ENCODE measurements around the gene CCL23. TPM values are rescaled to one million over a fixed set of nuclear protein-coding genes. Genes with fewer than 3 reads are reported as not detected.
"Not testable (repeated sequence)": the region's sequence is repeated elsewhere in the genome, so short reads cannot be mapped to it uniquely, and the experiment has no call there.

The CCL23 gene
- total and polyA plus RNA-seq, 7 experiments from 2014 or later = not detected

GRCh38 chr17:36027761-36028160, 10.0 kb upstream of the CCL23 start:
- Mint-ChIP-seq H3K4me1 (no peaks in the 10 kb centered on the region), H3K9me3 (peaks cover 0 to 6% (median 0%) of the 10 kb centered on the region in 11 donors), H3K27me3 (peaks cover 16 to 42% (median 26%) of the 10 kb centered on the region in 5 donors), H3K36me3 (no peaks in the 10 kb centered on the region), H3K27ac (no peak overlapping the region), H3K4me3 (no peak overlapping the region)
- Histone ChIP-seq H3K4me1 (ENCODE audit: control insufficient read depth in 2 of 2, insufficient read depth in 2 of 2, low read length in 2 of 2) (no peaks in the 10 kb centered on the region), H3K4me3 (ENCODE audit: low read length) (no peak overlapping the region), H3K27me3 (ENCODE audit: control insufficient read depth in 2 of 2, insufficient read depth in 2 of 2, low read length in 2 of 2) (no peaks in the 10 kb centered on the region), H3K27ac (ENCODE audit: low read depth, low read length) (no peak overlapping the region), H3K36me3 (ENCODE audit: control insufficient read depth in 2 of 3, insufficient read depth in 3 of 3, low read length in 3 of 3) (no peaks in the 10 kb centered on the region), H3K9me3 (ENCODE audit: control insufficient read depth in 2 of 3, low read length in 3 of 3) (no peaks in the 10 kb centered on the region)
- ChIA-PET CTCF (no interaction called here), POLR2A (no interaction called here)
- DNase-seq = no peak
- ATAC-seq = no peak
- intact Hi-C loops (cut with micrococcal nuclease) = no loop called here

GRCh38 chr17:36024106-36024869, 6.5 kb upstream of the CCL23 start:
- H3K27ac Mint-ChIP-seq = no peak overlapping the region
- H3K27me3 Mint-ChIP-seq = peaks cover 18 to 40% (median 33%) of the 10 kb centered on the region in 5 donors
- ChIA-PET CTCF (no interaction called here), POLR2A (no interaction called here)
- Histone ChIP-seq H3K4me3 (ENCODE audit: low read length) (no peak overlapping the region), H3K9me3 (ENCODE audit: control insufficient read depth in 2 of 3, low read length in 3 of 3) (no peaks in the 10 kb centered on the region), H3K4me1 (ENCODE audit: control insufficient read depth in 2 of 2, insufficient read depth in 2 of 2, low read length in 2 of 2) (no peaks in the 10 kb centered on the region), H3K27ac (ENCODE audit: low read depth, low read length) (no peak overlapping the region), H3K36me3 (ENCODE audit: control insufficient read depth in 2 of 3, insufficient read depth in 3 of 3, low read length in 3 of 3) (no peaks in the 10 kb centered on the region), H3K27me3 (ENCODE audit: control insufficient read depth in 2 of 2, insufficient read depth in 2 of 2, low read length in 2 of 2) (no peaks in the 10 kb centered on the region)
- ATAC-seq = no peak
- no peaks in the 10 kb centered on the region for H3K36me3 Mint-ChIP-seq
- peaks cover 0 to 1% (median 0%) of the 10 kb centered on the region in 7 donors for H3K4me1 Mint-ChIP-seq
- no peak overlapping the region for H3K4me3 Mint-ChIP-seq
- intact Hi-C loops (cut with micrococcal nuclease) = no loop called here
- peaks cover 0 to 4% (median 2%) of the 10 kb centered on the region in 11 donors for H3K9me3 Mint-ChIP-seq
- DNase-seq = no peak

GRCh38 chr17:36019423-36019822, 1.7 kb upstream of the CCL23 start:
- Histone ChIP-seq H3K36me3 (ENCODE audit: control insufficient read depth in 2 of 3, insufficient read depth in 3 of 3, low read length in 3 of 3) (no peaks in the 10 kb centered on the region), H3K9me3 (ENCODE audit: control insufficient read depth in 2 of 3, low read length in 3 of 3) (no peaks in the 10 kb centered on the region), H3K4me1 (ENCODE audit: control insufficient read depth in 2 of 2, insufficient read depth in 2 of 2, low read length in 2 of 2) (no peaks in the 10 kb centered on the region), H3K27me3 (ENCODE audit: control insufficient read depth in 2 of 2, insufficient read depth in 2 of 2, low read length in 2 of 2) (no peaks in the 10 kb centered on the region), H3K4me3 (ENCODE audit: low read length) (no peak overlapping the region), H3K27ac (ENCODE audit: low read depth, low read length) (no peak overlapping the region)
- CTCF ChIA-PET = no interaction called here
- peaks cover 0 to 4% (median 2%) of the 10 kb centered on the region in 11 donors for H3K9me3 Mint-ChIP-seq
- ATAC-seq (no peak), DNase-seq (no peak)
- POLR2A ChIA-PET = no interaction called here
- no peaks in the 10 kb centered on the region for H3K36me3 Mint-ChIP-seq
- H3K27me3 Mint-ChIP-seq = peaks cover 13 to 53% (median 36%) of the 10 kb centered on the region in 5 donors
- peaks cover 0 to 4% (median 0%) of the 10 kb centered on the region in 7 donors for H3K4me1 Mint-ChIP-seq
- no peak overlapping the region for H3K27ac Mint-ChIP-seq
- intact Hi-C loops (cut with micrococcal nuclease) = no loop called here
- H3K4me3 Mint-ChIP-seq = no peak overlapping the region

DNA sequence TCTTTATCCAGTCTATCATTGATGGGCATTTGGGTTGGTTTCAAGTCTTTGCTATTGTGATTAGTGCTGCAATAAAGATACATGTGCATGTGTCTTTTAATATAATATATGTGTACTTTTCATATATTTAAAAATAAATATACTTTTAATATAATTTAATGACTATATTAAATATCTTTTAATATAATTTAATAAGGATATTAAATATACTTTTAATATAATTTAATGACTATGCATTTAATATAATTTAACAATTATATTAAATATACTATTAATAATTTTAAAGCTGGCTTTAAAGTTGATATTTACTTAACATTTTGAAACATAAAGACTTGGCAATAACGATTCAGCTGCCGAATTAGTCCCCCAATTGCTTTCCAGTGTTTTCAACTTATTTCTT, 1.2 kb downstream of the CCL23 start:
- ATAC-seq (no peak), DNase-seq (no peak)
- ChIA-PET POLR2A (interaction anchor here (0.8 kb wide), 1 partner anchor 48 kb away, joined by 3 read pairs; the partner anchor contains the start of gene CCL18), CTCF (no interaction called here)
- Histone ChIP-seq H3K27me3 (ENCODE audit: control insufficient read depth in 2 of 2, insufficient read depth in 2 of 2, low read length in 2 of 2) (no peaks in the 10 kb centered on the region), H3K27ac (ENCODE audit: low read depth, low read length) (no peak overlapping the region), H3K9me3 (ENCODE audit: control insufficient read depth in 2 of 3, low read length in 3 of 3) (no peaks in the 10 kb centered on the region), H3K4me3 (ENCODE audit: low read length) (no peak overlapping the region), H3K4me1 (ENCODE audit: control insufficient read depth in 2 of 2, insufficient read depth in 2 of 2, low read length in 2 of 2) (no peaks in the 10 kb centered on the region), H3K36me3 (ENCODE audit: control insufficient read depth in 2 of 3, insufficient read depth in 3 of 3, low read length in 3 of 3) (no peaks in the 10 kb centered on the region)
- Mint-ChIP-seq H3K4me1 (peaks cover 0 to 7% (median 0%) of the 10 kb centered on the region in 7 donors), H3K36me3 (no peaks in the 10 kb centered on the region), H3K27me3 (peaks cover 23 to 48% (median 28%) of the 10 kb centered on the region in 5 donors), H3K4me3 (no peak overlapping the region), H3K9me3 (peaks cover 0 to 9% (median 0%) of the 10 kb centered on the region in 11 donors), H3K27ac (no peak overlapping the region)
- intact Hi-C loops (cut with micrococcal nuclease) = no loop called here

DNA sequence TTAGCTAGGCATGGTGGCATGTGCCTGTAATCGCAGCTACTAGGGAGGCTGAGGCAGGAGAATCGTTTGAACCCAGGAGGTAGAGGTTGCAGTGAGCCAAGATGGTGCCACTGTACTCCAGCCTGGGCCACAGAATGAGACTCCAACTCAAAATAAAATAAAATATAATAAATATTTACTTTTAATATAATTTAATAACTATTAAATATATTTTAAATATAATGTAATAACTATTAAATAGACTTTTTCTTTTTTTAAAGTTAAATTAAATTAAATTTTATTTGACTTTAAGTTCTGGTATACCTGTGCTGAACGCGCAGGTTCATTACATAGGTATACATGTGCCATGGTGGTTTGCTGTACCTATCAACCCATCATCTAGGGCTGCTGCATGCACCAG, 1.9 kb downstream of the CCL23 start:
- H3K36me3 Mint-ChIP-seq; H3K27me3 ChIP-seq (ENCODE audit: control insufficient read depth in 2 of 2, insufficient read depth in 2 of 2, low read length in 2 of 2); H3K9me3 ChIP-seq (ENCODE audit: control insufficient read depth in 2 of 3, low read length in 3 of 3); POLR2A ChIA-PET; intact Hi-C loops (cut with micrococcal nuclease); H3K4me3 ChIP-seq (ENCODE audit: low read length); CTCF ChIA-PET; H3K9me3 Mint-ChIP-seq; H3K4me1 ChIP-seq (ENCODE audit: control insufficient read depth in 2 of 2, insufficient read depth in 2 of 2, low read length in 2 of 2); ATAC-seq; H3K27ac ChIP-seq (ENCODE audit: low read depth, low read length); DNase-seq; H3K36me3 ChIP-seq (ENCODE audit: control insufficient read depth in 2 of 3, insufficient read depth in 3 of 3, low read length in 3 of 3); H3K4me3 Mint-ChIP-seq; H3K27ac Mint-ChIP-seq; H3K4me1 Mint-ChIP-seq: not testable (repeated sequence)
- peaks cover 21 to 42% (median 29%) of the 10 kb centered on the region in 5 donors for H3K27me3 Mint-ChIP-seq

- Mint-ChIP-seq H3K4me1 (peaks cover 0 to 11% (median 0%) of the 10 kb centered on the region in 7 donors), H3K27ac (no peak overlapping the region), H3K27me3 (peaks cover 18 to 33% (median 29%) of the 10 kb centered on the region in 5 donors), H3K4me3 (no peak overlapping the region), H3K9me3 (peaks cover 0 to 11% (median 3%) of the 10 kb centered on the region in 11 donors), H3K36me3 (no peaks in the 10 kb centered on the region)
- CTCF ChIA-PET = no interaction called here
- Histone ChIP-seq H3K27me3 (ENCODE audit: control insufficient read depth in 2 of 2, insufficient read depth in 2 of 2, low read length in 2 of 2) (no peaks in the 10 kb centered on the region), H3K36me3 (ENCODE audit: control insufficient read depth in 2 of 3, insufficient read depth in 3 of 3, low read length in 3 of 3) (no peaks in the 10 kb centered on the region), H3K9me3 (ENCODE audit: control insufficient read depth in 2 of 3, low read length in 3 of 3) (no peaks in the 10 kb centered on the region), H3K4me1 (ENCODE audit: control insufficient read depth in 2 of 2, insufficient read depth in 2 of 2, low read length in 2 of 2) (no peaks in the 10 kb centered on the region), H3K4me3 (ENCODE audit: low read length) (no peak overlapping the region), H3K27ac (ENCODE audit: low read depth, low read length) (no peak overlapping the region)
- DNase-seq (no peak), ATAC-seq (no peak)
- POLR2A ChIA-PET = no interaction called here
- intact Hi-C loops (cut with micrococcal nuclease) = no loop called here
These were observed 2.8 kb downstream of the CCL23 start for GRCh38 chr17:36014946-36015345.

DNA sequence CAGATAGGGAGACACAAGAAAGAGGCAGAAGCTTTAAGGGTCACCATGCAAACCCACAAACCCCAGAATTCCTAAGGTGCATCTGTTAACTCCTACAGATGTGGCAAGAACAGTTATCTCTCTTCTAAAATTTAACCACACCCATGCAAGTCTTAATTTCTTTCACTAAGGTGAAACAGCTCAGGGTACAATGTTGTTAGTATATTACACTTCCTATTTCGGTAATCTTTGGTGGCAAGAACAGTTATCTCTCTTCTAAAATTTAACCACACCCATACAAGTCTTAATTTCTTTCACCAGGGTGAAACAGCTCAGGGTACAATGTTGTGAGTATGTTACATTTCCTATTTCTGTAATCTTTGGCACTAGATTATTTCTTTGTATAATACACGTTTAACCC, 6.6 kb downstream of the CCL23 start:
- Mint-ChIP-seq H3K36me3 (no peaks in the 10 kb centered on the region), H3K27ac (no peak overlapping the region), H3K27me3 (peaks cover 9 to 17% (median 14%) of the 10 kb centered on the region in 5 donors), H3K9me3 (peaks cover 0 to 31% (median 9%) of the 10 kb centered on the region in 11 donors), H3K4me3 (no peak overlapping the region), H3K4me1 (peaks cover 0 to 8% (median 0%) of the 10 kb centered on the region in 7 donors)
- no peak for DNase-seq
- ChIA-PET POLR2A (no interaction called here), CTCF (no interaction called here)
- Histone ChIP-seq H3K27me3 (ENCODE audit: control insufficient read depth in 2 of 2, insufficient read depth in 2 of 2, low read length in 2 of 2) (no peaks in the 10 kb centered on the region), H3K9me3 (ENCODE audit: control insufficient read depth in 2 of 3, low read length in 3 of 3) (no peaks in the 10 kb centered on the region), H3K4me1 (ENCODE audit: control insufficient read depth in 2 of 2, insufficient read depth in 2 of 2, low read length in 2 of 2) (no peaks in the 10 kb centered on the region), H3K4me3 (ENCODE audit: low read length) (no peak overlapping the region), H3K36me3 (ENCODE audit: control insufficient read depth in 2 of 3, insufficient read depth in 3 of 3, low read length in 3 of 3) (no peaks in the 10 kb centered on the region), H3K27ac (ENCODE audit: low read depth, low read length) (no peak overlapping the region)
- intact Hi-C loops (cut with micrococcal nuclease) = no loop called here
- no peak for ATAC-seq

All from naive thymus-derived CD4-positive, alpha-beta T cell (primary cell).